Trophoblast cell (in vitro differentiated cells and primary cell): ENCODE results near the gene SPOPL.
A peak's percentile ranks its signal among the peaks of the same experiment; 100 is the strongest.

Source experiments
- DNase-seq, 2 donors: peaks; one replicate each; pipeline ENCODE4 v3.0.0-alpha.2; 2016
- H2AFZ ChIP-seq: 2 replicates; pipeline ENCODE4 v1.6.1; 2013; ENCODE audit warnings: low read length, moderate library complexity, mild to moderate bottlenecking; ENCODE audit not compliant: insufficient read depth, poor library complexity
- H2AK5ac ChIP-seq: 2 replicates; pipeline ENCODE4 v1.6.1; 2013; ENCODE audit warnings: mild to moderate bottlenecking, low read length
- H2BK120ac ChIP-seq: 2 replicates; pipeline ENCODE4 v1.6.1; 2013; ENCODE audit warnings: low read length, mild to moderate bottlenecking, moderate library complexity; ENCODE audit not compliant: insufficient read depth, poor library complexity
- H2BK12ac ChIP-seq: 2 replicates; pipeline ENCODE4 v1.6.1; 2013; ENCODE audit warnings: mild to moderate bottlenecking, low read length, moderate library complexity
- H2BK5ac ChIP-seq: 2 replicates; pipeline ENCODE4 v1.6.1; 2013; ENCODE audit warnings: low read length, low read depth, moderate library complexity, mild to moderate bottlenecking; ENCODE audit not compliant: poor library complexity
- H3K14ac ChIP-seq: 2 replicates; pipeline ENCODE4 v1.6.1; 2013; ENCODE audit warnings: mild to moderate bottlenecking, low read length
- H3K18ac ChIP-seq: 2 replicates; pipeline ENCODE4 v1.6.1; 2013; ENCODE audit warnings: mild to moderate bottlenecking, low read length
- H3K23ac ChIP-seq: 2 replicates; pipeline ENCODE4 v1.6.1; 2013; ENCODE audit warnings: low read length
- H3K27ac ChIP-seq: 2 replicates; pipeline ENCODE4 v1.5.1; 2013; ENCODE audit warnings: low read depth, mild to moderate bottlenecking, inconsistent platforms, low read length, moderate library complexity
- H3K27me3 ChIP-seq: 2 replicates; pipeline ENCODE4 v1.6.1; 2013; ENCODE audit warnings: inconsistent platforms, mild to moderate bottlenecking, low read length, moderate library complexity; ENCODE audit not compliant: insufficient read depth
- H3K36me3 ChIP-seq, 2 experiments: 1 replicate in 1 of 2; 2 replicates in 1 of 2; pipeline ENCODE4 v1.6.1; 2013; ENCODE audit warnings: low read length in 2 of 2, mild to moderate bottlenecking in 2 of 2, moderate library complexity in 1 of 2; ENCODE audit not compliant: insufficient read depth in 2 of 2, control insufficient read depth in 1 of 2
- H3K4ac ChIP-seq: 2 replicates; pipeline ENCODE4 v1.6.1; 2013; ENCODE audit warnings: low read depth, mild to moderate bottlenecking, low read length, moderate library complexity
- H3K4me1 ChIP-seq, 2 experiments: 1 replicate in 1 of 2; 2 replicates in 1 of 2; pipeline ENCODE4 v1.6.1; 2013; ENCODE audit warnings: low read length in 2 of 2, mild to moderate bottlenecking in 2 of 2, moderate library complexity in 1 of 2; ENCODE audit not compliant: insufficient read depth in 2 of 2, control insufficient read depth in 1 of 2
- H3K4me2 ChIP-seq: 2 replicates; pipeline ENCODE4 v1.6.1; 2013; ENCODE audit warnings: inconsistent platforms, mild to moderate bottlenecking, low read length, moderate library complexity
- H3K4me3 ChIP-seq: 2 replicates; pipeline ENCODE4 v1.5.1; 2013; ENCODE audit warnings: mild to moderate bottlenecking, low read depth, low read length, inconsistent platforms
- H3K79me1 ChIP-seq: one replicate; pipeline ENCODE4 v1.6.1; 2013; ENCODE audit warnings: low read length
- H3K79me2 ChIP-seq: 2 replicates; pipeline ENCODE4 v1.6.1; 2013; ENCODE audit warnings: low read length, mild to moderate bottlenecking; ENCODE audit not compliant: control insufficient read depth, insufficient read depth, poor library complexity
- H3K9ac ChIP-seq: 2 replicates; pipeline ENCODE4 v1.6.1; 2013; ENCODE audit warnings: mild to moderate bottlenecking, low read length
- H3K9me3 ChIP-seq: 2 replicates; pipeline ENCODE4 v1.6.1; 2013; ENCODE audit warnings: low read depth, mild to moderate bottlenecking, control low read depth, inconsistent platforms, low read length; ENCODE audit not compliant: insufficient read depth
- H4K12ac ChIP-seq: 2 replicates; pipeline ENCODE4 v1.6.1; 2013; ENCODE audit warnings: low read depth, mild to moderate bottlenecking, low read length, moderate library complexity
- H4K8ac ChIP-seq: 2 replicates; pipeline ENCODE4 v1.6.1; 2013; ENCODE audit warnings: low read depth, mild to moderate bottlenecking, low read length, moderate library complexity
- H4K91ac ChIP-seq: one replicate; pipeline ENCODE4 v1.6.1; 2013; ENCODE audit warnings: low read depth, mild to moderate bottlenecking, low read length, moderate library complexity
- WGBS: extraction: QIAGEN DNeasy Blood & Tissue Kit; methylation state at CpG from one replicate; pipeline ENCODE4 v1.1.7; 2013; ENCODE audit warnings: missing lambda C conversion rate; ENCODE audit not compliant: insufficient read length, insufficient coverage; ENCODE audit errors: extremely low coverage; 5-methylcytosine and 5-hydroxymethylcytosine counted together

The SPOPL gene

DNA sequence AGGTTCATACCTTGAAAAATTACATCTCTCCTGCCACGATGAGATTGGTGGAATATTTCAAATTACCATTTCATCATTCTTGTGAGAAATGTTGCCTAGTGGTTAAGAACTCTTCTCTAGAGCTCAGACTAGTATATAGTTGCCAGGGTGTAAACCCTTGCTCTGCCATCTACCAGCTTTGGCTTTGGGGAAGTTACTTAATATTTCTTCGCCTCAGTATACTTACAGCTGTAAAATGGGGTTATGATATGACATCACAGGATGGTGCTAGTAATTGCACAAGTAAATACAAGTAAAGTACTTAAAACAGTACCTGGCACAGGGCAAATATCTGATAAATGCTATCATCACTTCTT is 1.5 kb downstream of the SPOPL start:
- no peak overlapping the region for H2BK12ac ChIP-seq
- peak overlapping the region; percentile 70 for H3K4ac ChIP-seq
- no CpG with 5 or more reads among the region's 2 CpGs for WGBS

DNA sequence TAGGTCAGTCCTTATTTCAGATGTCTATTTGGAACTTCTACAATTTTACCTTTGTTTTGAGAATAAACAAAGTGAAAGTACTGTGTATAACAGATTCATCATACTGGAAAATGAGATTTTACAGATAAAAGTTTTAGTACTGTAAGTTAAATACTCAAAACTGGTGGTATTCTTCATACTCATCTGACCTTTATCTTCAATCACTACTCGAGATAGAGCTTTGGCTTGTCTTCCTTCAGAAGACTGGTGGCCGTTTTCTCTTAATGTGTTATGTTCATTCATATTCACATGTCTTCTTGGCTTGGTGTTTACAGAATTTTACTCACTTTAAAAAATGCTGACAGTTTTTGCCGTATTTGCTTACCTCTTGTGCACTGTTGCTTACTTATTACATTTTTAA is 2.1 kb downstream of the SPOPL start:
- H3K4me3 ChIP-seq = no peak overlapping the region
- no peak overlapping the region for H4K8ac ChIP-seq
- no peak overlapping the region for H4K12ac ChIP-seq
- no peak overlapping the region for H3K18ac ChIP-seq
- peaks cover 18% of the 10 kb centered on the region for H3K79me1 ChIP-seq
- H3K23ac ChIP-seq = no peak overlapping the region
- peaks cover 0 to 2% of the 10 kb centered on the region in 2 experiments for H3K36me3 ChIP-seq
- no peak overlapping the region for H3K4ac ChIP-seq
- H3K9me3 ChIP-seq = no peaks in the 10 kb centered on the region
- H2BK5ac ChIP-seq = no peak overlapping the region
- peak overlapping the region; percentile 47 for H3K4me2 ChIP-seq
- H3K4me1 ChIP-seq = peaks cover 4% of the 10 kb centered on the region in 2 experiments
- no CpG with 5 or more reads among the region's 3 CpGs for WGBS
- no peak overlapping the region for H2BK120ac ChIP-seq
- H3K14ac ChIP-seq = no peak overlapping the region
- H3K9ac ChIP-seq = no peak overlapping the region
- H2AK5ac ChIP-seq = no peak overlapping the region
- H3K79me2 ChIP-seq = peaks cover 20% of the 10 kb centered on the region
- no peak overlapping the region for H2AFZ ChIP-seq
- no peaks in the 10 kb centered on the region for H3K27me3 ChIP-seq
- no peak overlapping the region for H3K27ac ChIP-seq
- H4K91ac ChIP-seq = no peak overlapping the region
- DNase-seq = no peak
- no peak overlapping the region for H2BK12ac ChIP-seq

More for the DNA sequence above, 1.5 kb downstream of the SPOPL start:
- H3K79me2 ChIP-seq = peaks cover 18% of the 10 kb centered on the region
- no peak overlapping the region for H4K12ac ChIP-seq
- H3K79me1 ChIP-seq = peaks cover 18% of the 10 kb centered on the region
- H2BK5ac ChIP-seq = no peak overlapping the region
- H3K23ac ChIP-seq = no peak overlapping the region
- no peaks in the 10 kb centered on the region for H3K27me3 ChIP-seq
- peak overlapping the region; percentile 63 for H3K4me2 ChIP-seq
- H2AFZ ChIP-seq = no peak overlapping the region
- H3K4me3 ChIP-seq = no peak overlapping the region
- H3K18ac ChIP-seq = no peak overlapping the region
- no peak overlapping the region for H3K14ac ChIP-seq
- no peak overlapping the region for H3K9ac ChIP-seq
- H4K8ac ChIP-seq = no peak overlapping the region
- DNase-seq = peak in 1 of 2 donors; percentile 58
- H3K9me3 ChIP-seq = no peaks in the 10 kb centered on the region
- no peak overlapping the region for H2AK5ac ChIP-seq
- no peak overlapping the region for H2BK120ac ChIP-seq
- H3K4me1 ChIP-seq = peaks cover 4% of the 10 kb centered on the region in 2 experiments
- no peaks in the 10 kb centered on the region for H3K36me3 ChIP-seq
- peak overlapping the region; percentile 96 for H3K27ac ChIP-seq
- H4K91ac ChIP-seq = no peak overlapping the region

DNA sequence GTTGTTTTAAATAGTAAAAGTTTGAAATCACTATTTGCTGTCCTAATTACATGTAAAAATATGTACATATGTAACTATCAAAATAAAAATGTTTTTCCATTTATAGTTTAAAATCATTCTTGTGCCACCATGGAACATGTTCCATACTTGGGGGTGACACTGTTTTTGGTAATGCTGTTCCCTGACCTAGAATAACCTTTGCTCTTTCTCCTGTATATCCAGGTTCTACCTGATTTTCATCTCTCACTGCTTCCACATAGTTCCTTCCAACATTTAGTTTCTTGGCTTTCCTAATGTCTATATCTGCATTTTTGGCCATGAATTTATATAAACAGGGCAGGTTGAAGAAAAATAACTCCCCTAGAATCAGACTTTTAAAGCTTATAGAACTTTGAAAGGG is 2.5 kb downstream of the SPOPL start:
- Histone ChIP-seq H3K14ac (no peak overlapping the region), H2BK120ac (no peak overlapping the region), H3K9me3 (no peaks in the 10 kb centered on the region), H3K79me2 (peaks cover 20% of the 10 kb centered on the region), H4K8ac (no peak overlapping the region), H3K23ac (no peak overlapping the region), H2AK5ac (no peak overlapping the region), H2BK5ac (no peak overlapping the region), H3K27ac (no peak overlapping the region), H3K9ac (no peak overlapping the region), H4K91ac (no peak overlapping the region), H3K79me1 (peaks cover 18% of the 10 kb centered on the region), H3K4me2 (peak overlapping the region; percentile 46), H3K18ac (no peak overlapping the region), H4K12ac (no peak overlapping the region), H2BK12ac (no peak overlapping the region), H3K4ac (peak overlapping the region; percentile 80), H3K4me3 (no peak overlapping the region), H2AFZ (no peak overlapping the region), H3K36me3 (peaks cover 0 to 2% of the 10 kb centered on the region in 2 experiments), H3K27me3 (no peaks in the 10 kb centered on the region), H3K4me1 (peaks cover 4% of the 10 kb centered on the region in 2 experiments)
- DNase-seq = no peak

DNA sequence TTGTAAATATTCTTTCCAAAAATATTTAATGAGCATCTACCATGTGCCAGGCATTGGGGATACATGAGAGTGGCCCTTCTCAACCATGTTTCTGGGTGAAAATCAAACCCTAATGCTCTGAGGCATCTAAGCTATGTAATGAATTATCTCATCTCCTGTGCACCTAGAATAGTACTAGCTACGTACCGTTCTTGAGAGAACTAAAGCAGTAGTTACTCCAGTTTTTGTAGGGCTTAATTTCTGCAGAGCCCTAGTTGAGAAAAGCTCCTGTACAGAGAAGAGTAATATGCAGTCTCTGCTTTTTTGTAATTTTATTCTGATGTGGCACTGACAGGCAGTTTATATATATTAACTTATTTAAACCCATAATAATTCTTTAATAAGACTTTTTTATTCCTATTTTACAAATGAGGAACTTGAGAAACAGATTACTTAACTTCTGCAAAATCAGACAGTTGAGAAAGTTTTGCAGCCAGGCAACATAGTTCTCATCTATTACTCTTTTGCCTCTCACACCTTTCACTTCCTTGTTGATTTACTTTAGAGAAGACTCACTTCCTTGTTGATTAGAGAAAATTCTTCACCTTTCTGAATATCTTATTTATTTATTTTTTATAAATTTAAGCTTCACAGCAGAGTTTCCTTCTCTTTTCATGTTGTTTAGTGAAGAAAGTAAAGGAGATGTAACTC is 3.1 kb downstream of the SPOPL start:
- no CpG with 5 or more reads among the region's 2 CpGs for WGBS

More for the DNA sequence above, 3.1 kb downstream of the SPOPL start:
- peaks cover 0 to 2% of the 10 kb centered on the region in 2 experiments for H3K36me3 ChIP-seq
- H3K18ac ChIP-seq = no peak overlapping the region
- H3K23ac ChIP-seq = no peak overlapping the region
- no peak overlapping the region for H3K27ac ChIP-seq
- H3K4ac ChIP-seq = peak overlapping the region; percentile 90
- H2BK12ac ChIP-seq = no peak overlapping the region
- peaks cover 18% of the 10 kb centered on the region for H3K79me1 ChIP-seq
- no peak overlapping the region for H2AFZ ChIP-seq
- no peaks in the 10 kb centered on the region for H3K27me3 ChIP-seq
- H4K12ac ChIP-seq = no peak overlapping the region
- H3K79me2 ChIP-seq = peaks cover 20% of the 10 kb centered on the region
- H3K4me2 ChIP-seq = peak overlapping the region; percentile 46
- H2BK5ac ChIP-seq = no peak overlapping the region
- no peak overlapping the region for H3K14ac ChIP-seq
- no peak overlapping the region for H4K91ac ChIP-seq
- peak in 1 of 2 donors; percentile 18 for DNase-seq
- H4K8ac ChIP-seq = no peak overlapping the region
- H3K9ac ChIP-seq = no peak overlapping the region
- H3K9me3 ChIP-seq = no peaks in the 10 kb centered on the region
- H3K4me3 ChIP-seq = no peak overlapping the region
- H3K4me1 ChIP-seq = peaks cover 4% of the 10 kb centered on the region in 2 experiments
- H2BK120ac ChIP-seq = no peak overlapping the region
- H2AK5ac ChIP-seq = no peak overlapping the region
